ENCODE measurements around the gene ARHGAP19.
A peak's percentile ranks its signal among the peaks of the same experiment; 100 is the strongest.

ARHGAP19 gene

DNA sequence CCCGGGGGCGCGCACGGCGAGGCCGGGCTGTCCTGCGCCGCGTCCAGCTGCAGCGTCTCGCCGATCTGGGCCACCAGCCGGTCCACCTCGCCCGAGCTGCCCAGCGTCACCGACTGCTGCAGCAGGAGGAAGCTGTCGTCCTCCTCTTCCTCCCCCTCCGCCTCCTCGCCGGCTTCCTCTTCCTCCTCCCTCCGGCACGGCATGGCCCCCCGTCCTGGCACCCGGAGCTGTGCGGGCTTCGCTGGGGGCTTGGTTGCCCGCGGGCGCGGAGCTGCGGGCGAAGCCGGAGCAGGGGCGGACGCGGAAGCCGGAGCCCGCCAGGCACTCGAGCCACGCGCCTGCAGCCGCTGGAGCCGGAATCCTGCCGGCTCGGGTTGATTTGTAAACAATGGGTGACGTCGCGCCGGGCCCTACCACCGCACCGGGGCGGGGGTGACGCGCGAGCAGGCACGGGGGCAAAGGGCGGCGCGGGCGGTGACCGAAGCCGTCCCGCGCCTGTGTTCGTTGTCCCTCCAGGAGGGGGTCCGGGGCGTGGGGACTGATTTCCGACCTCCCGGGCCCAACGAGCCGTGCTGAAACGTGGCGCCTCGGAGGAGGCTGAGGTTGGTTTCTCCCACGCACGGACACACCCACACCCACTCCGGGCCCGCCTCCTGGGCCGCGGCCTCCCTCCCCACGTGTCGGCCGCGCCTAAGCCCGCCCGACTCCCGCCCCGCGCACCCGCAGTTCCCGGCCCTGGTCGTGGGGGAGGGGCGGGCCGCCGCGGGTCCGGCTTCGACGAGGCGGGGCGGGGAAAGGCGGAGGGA, 42.1 kb upstream of the ARHGAP19 start, which contains the start of gene FRAT2:
TSS of gene FRAT2 (minus strand) at position 360 of the 806 bp plus-strand sequence. CDS start at position 203, 157 bp downstream.
- Histone ChIP-seq H3K36me3 (ENCODE audit: control insufficient read depth in 2 of 2, insufficient read depth in 1 of 2, low read length in 2 of 2) (peaks cover 0 to 12% of the 10 kb centered on the region in 2 experiments; a peak in 2 of 3 replicates), H3K27ac (ENCODE audit: extremely low read depth, low read depth, low read length) (peak within 1 kb of the TSS; percentile 99), H3K4me1 (ENCODE audit: control insufficient read depth, insufficient read depth, low read length) (peaks cover 18% of the 10 kb centered on the region), H3K9me3 (ENCODE audit: control insufficient read depth, insufficient read depth, low read depth, low read length) (no peaks in the 10 kb centered on the region), H3K4me3 (ENCODE audit: low read depth, low read length) (peak within 1 kb of the TSS; percentile 66)
- ChIA-PET CTCF (interaction anchor here (0.6 to 4.0 kb wide), 4 partner anchors 11 to 77 kb away, joined by 3 to 40 read pairs (median 4); no protein-coding TSS in a partner anchor), POLR2A (interaction anchor here (1.1 to 5.3 kb wide), 5 partner anchors 9 to 66 kb away, joined by 3 to 27 read pairs (median 18); partner anchors contain the start of genes ARHGAP19, FRAT1 and RRP12)
- TF ChIP-seq ZNF610 (tag by site-specific recombination; IDR thresholded peaks at IDR 0.05; ENCODE audit: borderline replicate concordance) (peak; percentile 83), ZNF830 (tag by site-specific recombination; IDR thresholded peaks at IDR 0.05; ENCODE audit: low read depth) (no peak), ZNF677 (tag by site-specific recombination; IDR thresholded peaks at IDR 0.05) (peak; percentile 5; the same call in 1 of the 2 replicates), ZNF660 (tag by site-specific recombination; IDR thresholded peaks at IDR 0.05) (no peak; the same call in 1 of the 2 replicates), ZFP69B (tag by site-specific recombination; IDR thresholded peaks at IDR 0.05) (peak; percentile 78; the same call in 1 of the 2 replicates), ZNF146 (tag by site-specific recombination; IDR thresholded peaks at IDR 0.05) (peak; percentile 14; the same call in 1 of the 2 replicates), ZNF2 (tag by site-specific recombination; IDR thresholded peaks at IDR 0.05) (peak; percentile 86), ZXDB (tag by site-specific recombination; IDR thresholded peaks at IDR 0.05) (peak; percentile 91; the same call in 1 of the 2 replicates), HOXC10 (CRISPR knock-in tag; IDR thresholded peaks at IDR 0.05) (0 out of 2 replicates have a peak, but pooled peaks have one; percentile 43), EGR2 (tag by site-specific recombination; IDR thresholded peaks at IDR 0.05; ENCODE audit: low read depth) (peak; percentile 96), SP2 (tag by site-specific recombination; IDR thresholded peaks at IDR 0.05) (peak; percentile 90), KLF1 (tag by site-specific recombination; IDR thresholded peaks at IDR 0.05) (peak; percentile 94), ZSCAN16 (tag by site-specific recombination; IDR thresholded peaks at IDR 0.05) (no peak), ZNF335 (tag by site-specific recombination; conservative IDR thresholded peaks at IDR 0.05) (peak; percentile 95), ZBTB48 (tag by site-specific recombination; IDR thresholded peaks at IDR 0.05) (0 out of 2 replicates have a peak, but pooled peaks have one; percentile 28), ZIC2 (tag by site-specific recombination; IDR thresholded peaks at IDR 0.05) (peak; percentile 87), ZNF37A (tag by site-specific recombination; IDR thresholded peaks at IDR 0.05) (no peak), ZNF433 (tag by site-specific recombination; IDR thresholded peaks at IDR 0.05; ENCODE audit: low read depth) (no peak), ZNF248 (tag by site-specific recombination; IDR thresholded peaks at IDR 0.05) (no peak), ZBTB20 (tag by site-specific recombination; IDR thresholded peaks at IDR 0.05) (peak; percentile 72; the same call in 1 of the 2 replicates), ZNF837 (tag by site-specific recombination; IDR thresholded peaks at IDR 0.05) (no peak), ZBTB21 (tag by site-specific recombination; IDR thresholded peaks at IDR 0.05) (peak; percentile 33; the same call in 1 of the 2 replicates), ZBTB8A (tag by site-specific recombination; IDR thresholded peaks at IDR 0.05) (peak; percentile 97), ZNF426 (tag by site-specific recombination; IDR thresholded peaks at IDR 0.05) (no peak), ZNF394 (tag by site-specific recombination; IDR thresholded peaks at IDR 0.05; ENCODE audit: borderline replicate concordance) (peak; percentile 59), ZNF311 (tag by site-specific recombination; IDR thresholded peaks at IDR 0.05; ENCODE audit: borderline replicate concordance) (no peak), ZNF391 (tag by site-specific recombination; IDR thresholded peaks at IDR 0.05; ENCODE audit: borderline replicate concordance, low read depth) (peak; percentile 76; the same call in 1 of the 2 replicates), IKZF3 (tag by site-specific recombination; IDR thresholded peaks at IDR 0.05) (peak; percentile 56; the same call in 1 of the 2 replicates)
- TF ChIP-seq, protein P1, sequence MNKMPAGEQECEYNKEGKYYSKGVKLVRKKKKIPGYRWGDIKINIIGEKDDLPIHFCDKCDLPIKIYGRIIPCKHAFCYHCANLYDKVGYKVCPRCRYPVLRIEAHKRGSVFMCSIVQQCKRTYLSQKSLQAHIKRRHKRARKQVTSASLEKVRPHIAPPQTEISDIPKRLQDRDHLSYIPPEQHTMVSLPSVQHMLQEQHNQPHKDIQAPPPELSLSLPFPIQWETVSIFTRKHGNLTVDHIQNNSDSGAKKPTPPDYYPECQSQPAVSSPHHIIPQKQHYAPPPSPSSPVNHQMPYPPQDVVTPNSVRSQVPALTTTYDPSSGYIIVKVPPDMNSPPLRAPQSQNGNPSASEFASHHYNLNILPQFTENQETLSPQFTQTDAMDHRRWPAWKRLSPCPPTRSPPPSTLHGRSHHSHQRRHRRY (tag by site-specific recombination; IDR thresholded peaks at IDR 0.05), result no peak
- TF ChIP-seq, protein P2, sequence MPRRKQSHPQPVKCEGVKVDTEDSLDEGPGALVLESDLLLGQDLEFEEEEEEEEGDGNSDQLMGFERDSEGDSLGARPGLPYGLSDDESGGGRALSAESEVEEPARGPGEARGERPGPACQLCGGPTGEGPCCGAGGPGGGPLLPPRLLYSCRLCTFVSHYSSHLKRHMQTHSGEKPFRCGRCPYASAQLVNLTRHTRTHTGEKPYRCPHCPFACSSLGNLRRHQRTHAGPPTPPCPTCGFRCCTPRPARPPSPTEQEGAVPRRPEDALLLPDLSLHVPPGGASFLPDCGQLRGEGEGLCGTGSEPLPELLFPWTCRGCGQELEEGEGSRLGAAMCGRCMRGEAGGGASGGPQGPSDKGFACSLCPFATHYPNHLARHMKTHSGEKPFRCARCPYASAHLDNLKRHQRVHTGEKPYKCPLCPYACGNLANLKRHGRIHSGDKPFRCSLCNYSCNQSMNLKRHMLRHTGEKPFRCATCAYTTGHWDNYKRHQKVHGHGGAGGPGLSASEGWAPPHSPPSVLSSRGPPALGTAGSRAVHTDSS (tag by site-specific recombination; IDR thresholded peaks at IDR 0.05), result peak; percentile 95
- TF ChIP-seq, protein P3, sequence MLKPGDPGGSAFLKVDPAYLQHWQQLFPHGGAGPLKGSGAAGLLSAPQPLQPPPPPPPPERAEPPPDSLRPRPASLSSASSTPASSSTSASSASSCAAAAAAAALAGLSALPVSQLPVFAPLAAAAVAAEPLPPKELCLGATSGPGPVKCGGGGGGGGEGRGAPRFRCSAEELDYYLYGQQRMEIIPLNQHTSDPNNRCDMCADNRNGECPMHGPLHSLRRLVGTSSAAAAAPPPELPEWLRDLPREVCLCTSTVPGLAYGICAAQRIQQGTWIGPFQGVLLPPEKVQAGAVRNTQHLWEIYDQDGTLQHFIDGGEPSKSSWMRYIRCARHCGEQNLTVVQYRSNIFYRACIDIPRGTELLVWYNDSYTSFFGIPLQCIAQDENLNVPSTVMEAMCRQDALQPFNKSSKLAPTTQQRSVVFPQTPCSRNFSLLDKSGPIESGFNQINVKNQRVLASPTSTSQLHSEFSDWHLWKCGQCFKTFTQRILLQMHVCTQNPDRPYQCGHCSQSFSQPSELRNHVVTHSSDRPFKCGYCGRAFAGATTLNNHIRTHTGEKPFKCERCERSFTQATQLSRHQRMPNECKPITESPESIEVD (tag by site-specific recombination; IDR thresholded peaks at IDR 0.05), result 0 out of 2 replicates have a peak, but pooled peaks have one; percentile 6
- TF ChIP-seq, protein P4, sequence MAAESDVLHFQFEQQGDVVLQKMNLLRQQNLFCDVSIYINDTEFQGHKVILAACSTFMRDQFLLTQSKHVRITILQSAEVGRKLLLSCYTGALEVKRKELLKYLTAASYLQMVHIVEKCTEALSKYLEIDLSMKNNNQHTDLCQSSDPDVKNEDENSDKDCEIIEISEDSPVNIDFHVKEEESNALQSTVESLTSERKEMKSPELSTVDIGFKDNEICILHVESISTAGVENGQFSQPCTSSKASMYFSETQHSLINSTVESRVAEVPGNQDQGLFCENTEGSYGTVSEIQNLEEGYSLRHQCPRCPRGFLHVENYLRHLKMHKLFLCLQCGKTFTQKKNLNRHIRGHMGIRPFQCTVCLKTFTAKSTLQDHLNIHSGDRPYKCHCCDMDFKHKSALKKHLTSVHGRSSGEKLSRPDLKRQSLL (tag by site-specific recombination; IDR thresholded peaks at IDR 0.05), result peak; percentile 93
